Keratinocyte (primary cell): ENCODE measurements around the gene TAOK3.

Source experiments
- CTCF ChIP-seq, 3 experiments: IDR thresholded peaks in 1 of 3; conservative IDR thresholded peaks in 1 of 3; optimal IDR thresholded peaks in 1 of 3; 2 replicates in 2 of 3; 3 replicates in 1 of 3; pipeline versions ENCODE3 to v1.5.1; 2011; ENCODE audit warnings: low read length in 3 of 3, mild to moderate bottlenecking in 3 of 3, moderate library complexity in 2 of 3, control low read depth in 1 of 3, inconsistent platforms in 1 of 3; ENCODE audit not compliant: insufficient read depth in 2 of 3; ENCODE audit errors: extremely low read depth in 1 of 3
- EZH2 ChIP-seq: IDR thresholded peaks from one replicate; pipeline ENCODE4 v1.6.1; 2012; ENCODE audit warnings: inconsistent platforms, mild to moderate bottlenecking, low read length, moderate library complexity

GRCh38 chr12:118328486-118329330 lies 44.0 kb downstream of the TAOK3 start:
- TF ChIP-seq CTCF (optimal IDR thresholded peaks at IDR 0.05 in 1 of 3, IDR thresholded peaks at IDR 0.05 in 1 of 3, conservative IDR thresholded peaks at IDR 0.05 in 1 of 3; ENCODE audit: extremely low read depth in 1 of 3, insufficient read depth in 2 of 3, low read length in 3 of 3): no peak
- TF ChIP-seq EZH2: no peak
